ENCODE data around the gene RRM2. TPM values are rescaled to one million over a fixed set of nuclear protein-coding genes. Genes with fewer than 3 reads are reported as not detected.

RRM2 gene
- total RNA-seq, 1 donor from 2014 or later, result 2.3 TPM

DNA sequence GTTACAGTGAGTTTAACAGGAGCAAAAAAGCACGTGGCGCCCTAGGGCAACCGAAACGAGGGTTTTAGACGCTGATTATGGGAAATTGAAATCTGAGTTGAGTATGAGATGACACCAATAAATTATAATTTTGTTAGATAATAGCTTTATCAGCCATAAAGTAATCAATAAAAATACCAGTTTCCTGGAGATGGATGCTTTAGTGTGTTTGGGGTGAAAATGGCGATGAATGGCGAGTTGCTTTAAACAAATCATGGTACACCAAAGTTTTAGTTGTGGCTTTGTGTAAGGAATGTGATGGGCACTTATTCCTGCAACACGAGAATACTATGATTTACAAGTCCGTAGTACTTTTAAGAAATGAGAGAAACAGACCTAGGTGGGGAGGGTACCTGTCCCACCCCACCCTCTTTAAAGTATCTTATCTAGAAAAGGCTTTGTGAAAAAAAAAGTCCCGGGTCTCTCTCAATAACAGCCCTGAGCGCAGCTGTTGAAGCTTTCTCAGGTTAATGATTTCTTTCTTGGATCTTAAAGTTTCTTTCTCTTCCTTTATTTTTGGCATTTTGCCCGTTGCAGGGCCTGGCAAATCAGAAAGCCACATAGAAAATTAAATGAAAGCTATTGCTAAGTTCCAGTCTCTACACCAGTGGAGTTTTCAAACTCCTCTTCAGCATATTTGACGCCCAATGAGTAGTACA, 1.5 kb upstream of the RRM2 start:
- no peaks in the 10 kb centered on the region for H3K36me3 ChIP-seq
- ATAC-seq (no peak), DNase-seq (no peak)
- peak overlapping the region; percentile 49 for H3K27ac ChIP-seq
- TF ChIP-seq, protein P1, sequence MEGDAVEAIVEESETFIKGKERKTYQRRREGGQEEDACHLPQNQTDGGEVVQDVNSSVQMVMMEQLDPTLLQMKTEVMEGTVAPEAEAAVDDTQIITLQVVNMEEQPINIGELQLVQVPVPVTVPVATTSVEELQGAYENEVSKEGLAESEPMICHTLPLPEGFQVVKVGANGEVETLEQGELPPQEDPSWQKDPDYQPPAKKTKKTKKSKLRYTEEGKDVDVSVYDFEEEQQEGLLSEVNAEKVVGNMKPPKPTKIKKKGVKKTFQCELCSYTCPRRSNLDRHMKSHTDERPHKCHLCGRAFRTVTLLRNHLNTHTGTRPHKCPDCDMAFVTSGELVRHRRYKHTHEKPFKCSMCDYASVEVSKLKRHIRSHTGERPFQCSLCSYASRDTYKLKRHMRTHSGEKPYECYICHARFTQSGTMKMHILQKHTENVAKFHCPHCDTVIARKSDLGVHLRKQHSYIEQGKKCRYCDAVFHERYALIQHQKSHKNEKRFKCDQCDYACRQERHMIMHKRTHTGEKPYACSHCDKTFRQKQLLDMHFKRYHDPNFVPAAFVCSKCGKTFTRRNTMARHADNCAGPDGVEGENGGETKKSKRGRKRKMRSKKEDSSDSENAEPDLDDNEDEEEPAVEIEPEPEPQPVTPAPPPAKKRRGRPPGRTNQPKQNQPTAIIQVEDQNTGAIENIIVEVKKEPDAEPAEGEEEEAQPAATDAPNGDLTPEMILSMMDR (IDR thresholded peaks at IDR 0.05), result no peak
- intact Hi-C loops (cut with DNase I), result loop anchor here (5.0 kb wide), 1 partner anchor 316 kb away; no protein-coding TSS in a partner anchor
- peak overlapping the region; percentile 71 for H3K4me3 ChIP-seq
- H3K4me1 ChIP-seq, result peaks cover 24% of the 10 kb centered on the region
- H3K9me3 ChIP-seq, result no peaks in the 10 kb centered on the region
- peaks cover 11% of the 10 kb centered on the region for H3K27me3 ChIP-seq

- ATAC-seq (no peak), DNase-seq (no peak)
- Histone ChIP-seq H3K27ac (no peak overlapping the region), H3K36me3 (no peaks in the 10 kb centered on the region), H3K4me1 (peaks cover 33% of the 10 kb centered on the region), H3K9me3 (no peaks in the 10 kb centered on the region), H3K27me3 (peaks cover 11% of the 10 kb centered on the region), H3K4me3 (peak overlapping the region; percentile 51)
- TF ChIP-seq, protein P1 (IDR thresholded peaks at IDR 0.05), result no peak
- intact Hi-C loops (cut with DNase I), result loop anchor here (5.0 kb wide), 1 partner anchor 314 kb away; no protein-coding TSS in a partner anchor
Measured at GRCh38 chr2:10123281-10123680, 742 bp downstream of the RRM2 start.

DNA sequence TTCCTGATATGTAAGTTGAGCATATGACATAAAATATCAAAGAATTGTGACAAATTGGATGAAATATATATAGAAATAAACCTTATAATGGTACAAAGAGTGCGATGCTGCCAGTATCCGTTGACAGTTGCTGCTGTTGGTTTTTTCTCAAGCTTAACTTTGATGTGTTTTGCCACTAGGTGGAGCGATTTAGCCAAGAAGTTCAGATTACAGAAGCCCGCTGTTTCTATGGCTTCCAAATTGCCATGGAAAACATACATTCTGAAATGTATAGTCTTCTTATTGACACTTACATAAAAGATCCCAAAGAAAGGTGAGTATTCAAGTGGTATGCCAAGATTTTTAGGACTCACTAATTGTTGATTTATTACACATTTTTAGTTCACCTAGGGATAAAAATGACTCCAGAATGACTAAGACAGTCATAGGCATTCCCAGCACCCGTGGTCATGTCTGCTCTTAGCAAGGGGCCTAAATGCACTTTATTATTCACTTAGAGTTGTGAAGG, 2.1 kb downstream of the RRM2 start:
- DNase-seq, result no peak
- peaks cover 33% of the 10 kb centered on the region for H3K4me1 ChIP-seq
- intact Hi-C loops (cut with DNase I), result loop anchor here (5.0 kb wide), 1 partner anchor 313 kb away; no protein-coding TSS in a partner anchor

DNA sequence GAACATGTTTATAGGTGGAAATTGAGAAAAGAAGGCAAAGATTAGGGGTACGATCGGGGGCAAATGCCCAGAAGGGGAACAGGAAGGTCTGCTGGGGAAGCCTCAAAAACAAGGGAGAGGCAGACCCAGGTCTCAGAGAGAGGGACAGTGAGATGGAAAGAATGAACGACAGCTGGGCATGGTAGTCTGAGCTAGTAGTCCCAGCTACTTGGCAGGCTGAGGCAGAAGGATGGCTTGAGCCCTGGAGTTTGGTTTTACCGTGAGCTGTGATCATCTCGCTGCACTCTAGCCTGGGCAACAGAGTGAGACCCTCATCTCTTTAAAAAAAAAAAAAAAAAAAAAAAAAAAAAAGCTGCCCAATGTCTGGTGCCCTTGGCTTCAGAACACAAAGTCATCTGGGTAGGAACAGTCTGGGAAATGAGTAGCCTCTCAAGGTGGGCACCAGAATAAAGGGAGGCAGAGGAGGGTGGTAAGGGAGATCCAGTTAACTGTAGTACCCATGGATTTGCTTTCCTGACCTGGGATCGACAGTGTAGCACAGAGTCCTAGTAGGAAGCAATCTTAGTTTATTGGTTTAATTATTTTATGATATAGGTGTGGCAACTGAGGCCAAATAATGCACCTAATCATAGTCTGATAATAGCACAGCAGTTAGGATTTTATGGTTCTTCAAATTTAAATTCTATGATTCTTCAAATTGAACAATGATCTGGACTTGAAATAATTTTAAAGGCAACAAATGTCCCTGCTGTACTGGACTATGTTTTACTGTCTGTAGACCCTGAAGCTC, 3.5 kb downstream of the RRM2 start:
- ATAC-seq, result no peak
- DNase-seq, result no peak
- H3K4me1 ChIP-seq, result peaks cover 28% of the 10 kb centered on the region
- no peaks in the 10 kb centered on the region for H3K36me3 ChIP-seq
- intact Hi-C loops (cut with DNase I), result no loop called here
- H3K27me3 ChIP-seq, result peaks cover 11% of the 10 kb centered on the region
- no peak overlapping the region for H3K4me3 ChIP-seq
- no peaks in the 10 kb centered on the region for H3K9me3 ChIP-seq
- TF ChIP-seq, protein P1 (IDR thresholded peaks at IDR 0.05), result no peak
- no peak overlapping the region for H3K27ac ChIP-seq

More for the DNA sequence above, 2.1 kb downstream of the RRM2 start:
- Histone ChIP-seq H3K27me3 (peaks cover 11% of the 10 kb centered on the region), H3K9me3 (no peaks in the 10 kb centered on the region), H3K4me3 (no peak overlapping the region), H3K36me3 (no peaks in the 10 kb centered on the region), H3K27ac (no peak overlapping the region)
- no peak for ATAC-seq
- TF ChIP-seq, protein P1 (IDR thresholded peaks at IDR 0.05), result peak; percentile 69

GRCh38 chr2:10126632-10127026, 4.1 kb downstream of the RRM2 start:
- intact Hi-C loops (cut with DNase I), result no loop called here
- ATAC-seq (no peak), DNase-seq (no peak)
- no peak overlapping the region for H3K27ac ChIP-seq
- H3K27me3 ChIP-seq, result peaks cover 11% of the 10 kb centered on the region
- peaks cover 26% of the 10 kb centered on the region for H3K4me1 ChIP-seq
- no peak overlapping the region for H3K4me3 ChIP-seq
- H3K9me3 ChIP-seq, result no peaks in the 10 kb centered on the region
- H3K36me3 ChIP-seq, result no peaks in the 10 kb centered on the region
- TF ChIP-seq, protein P1 (IDR thresholded peaks at IDR 0.05), result no peak

Measured in upper lobe of right lung (tissue), 1 donor.